Suprapubic skin (tissue), 3 donors: ENCODE data around the gene ANO2.

ENCODE experiments used
- POLR2A ChIP-seq, 2 donors: fragments of 450-650 bp; IDR thresholded peaks; one replicate each; pipeline ENCODE4 v1.6.1; 2017; ENCODE audit warnings: antibody characterized with exemption in 2 of 2, mild to moderate bottlenecking in 2 of 2, moderate library complexity in 2 of 2
- TF ChIP-seq, protein P1 (sequence below), 2 donors: fragments of 200-600 bp in 1 of 2; fragments of 450-650 bp in 1 of 2; sonication (generic) in 1 of 2; IDR thresholded peaks; one replicate each; pipeline ENCODE4 v1.5.1; 2016 to 2019; ENCODE audit warnings: antibody characterized with exemption in 2 of 2, mild to moderate bottlenecking in 1 of 2, moderate library complexity in 1 of 2

DNA sequence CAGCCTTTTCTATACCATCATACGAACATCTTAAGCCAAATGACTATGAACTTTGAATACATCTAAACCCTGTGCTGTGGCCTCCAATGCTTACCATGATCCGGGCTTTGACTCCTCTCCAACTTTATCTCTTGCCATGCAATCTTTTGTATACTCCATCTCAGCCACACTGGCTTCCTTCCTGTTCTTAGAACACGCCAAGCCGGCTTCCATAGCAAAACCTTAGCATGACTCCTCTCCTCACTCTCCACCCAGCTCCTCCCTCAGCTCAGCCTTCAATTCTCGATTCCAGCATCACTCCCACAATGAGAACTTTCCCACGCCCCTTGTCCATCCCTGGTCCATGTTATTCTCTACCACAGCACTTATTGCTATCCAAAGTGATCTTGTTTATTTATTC lies 284.8 kb downstream of the ANO2 start:
- no peak for TF ChIP-seq POLR2A (IDR thresholded peaks at IDR 0.05)
- TF ChIP-seq, protein P1, sequence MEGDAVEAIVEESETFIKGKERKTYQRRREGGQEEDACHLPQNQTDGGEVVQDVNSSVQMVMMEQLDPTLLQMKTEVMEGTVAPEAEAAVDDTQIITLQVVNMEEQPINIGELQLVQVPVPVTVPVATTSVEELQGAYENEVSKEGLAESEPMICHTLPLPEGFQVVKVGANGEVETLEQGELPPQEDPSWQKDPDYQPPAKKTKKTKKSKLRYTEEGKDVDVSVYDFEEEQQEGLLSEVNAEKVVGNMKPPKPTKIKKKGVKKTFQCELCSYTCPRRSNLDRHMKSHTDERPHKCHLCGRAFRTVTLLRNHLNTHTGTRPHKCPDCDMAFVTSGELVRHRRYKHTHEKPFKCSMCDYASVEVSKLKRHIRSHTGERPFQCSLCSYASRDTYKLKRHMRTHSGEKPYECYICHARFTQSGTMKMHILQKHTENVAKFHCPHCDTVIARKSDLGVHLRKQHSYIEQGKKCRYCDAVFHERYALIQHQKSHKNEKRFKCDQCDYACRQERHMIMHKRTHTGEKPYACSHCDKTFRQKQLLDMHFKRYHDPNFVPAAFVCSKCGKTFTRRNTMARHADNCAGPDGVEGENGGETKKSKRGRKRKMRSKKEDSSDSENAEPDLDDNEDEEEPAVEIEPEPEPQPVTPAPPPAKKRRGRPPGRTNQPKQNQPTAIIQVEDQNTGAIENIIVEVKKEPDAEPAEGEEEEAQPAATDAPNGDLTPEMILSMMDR (IDR thresholded peaks at IDR 0.05), result no peak
